ENCODE results near the gene MECR.

- TF ChIP-seq CTCF (IDR thresholded peaks at IDR 0.05) (no peak), ZFX (IDR thresholded peaks at IDR 0.05; ENCODE audit: borderline replicate concordance) (no peak)
Measured at GRCh38 chr1:29171089-29171488, 59.6 kb downstream of the MECR start.

Data from 22Rv1 (cell line).